BJ (cell line): ENCODE results near the gene ZBTB1. TPM values are rescaled to one million over a fixed set of nuclear protein-coding genes. Genes with fewer than 3 reads are reported as not detected.

ENCODE experiments used
- CTCF ChIA-PET: fragments of 350-600 bp; formaldehyde crosslinking; extraction: SDS; loops from one replicate; lab custom pipeline; 2021; ENCODE audit warnings: antibody characterized with exemption, inconsistent platforms; lab: Yijun Ruan, JAX
- POLR2A ChIA-PET: fragments of 300-600 bp; sonication (Branson Sonifier 250); formaldehyde crosslinking; extraction: SDS; loops from one replicate; lab custom pipeline; 2021; ENCODE audit warnings: antibody characterized with exemption; lab: Charles Lee
- DNase-seq: peaks from one replicate; pipeline ENCODE4 v3.0.0-alpha.2; 2011; ENCODE audit warnings: low read depth
- H3K27me3 ChIP-seq: 2 replicates; pipeline ENCODE4 v1.6.0; 2011; ENCODE audit warnings: low read length; ENCODE audit not compliant: control insufficient read depth, insufficient read depth
- H3K36me3 ChIP-seq: 2 replicates; pipeline ENCODE4 v1.5.1; 2011; ENCODE audit warnings: low read length; ENCODE audit not compliant: control insufficient read depth, insufficient read depth
- H3K4me3 ChIP-seq: 2 replicates; pipeline ENCODE4 v1.5.1; 2011; ENCODE audit warnings: low read depth, mild to moderate bottlenecking, control low read depth, low read length
- polyA plus RNA-seq: library from polyadenylated mRNA; depleted of rRNA; stranded (reverse); fragments of >200 nt; gene quantifications from 2 replicates; pipeline ENCODE4 v1.2.3, GENCODE V29; 2011
- TF ChIP-seq, protein P1 (sequence below): IDR thresholded peaks from 2 replicates; pipeline ENCODE4 v1.5.1; 2011; ENCODE audit warnings: low read depth, mild to moderate bottlenecking, control low read depth, inconsistent platforms, low read length, moderate library complexity; ENCODE audit not compliant: insufficient read depth

ZBTB1 gene
- polyA plus RNA-seq, 1 experiment, result 16.0 TPM

DNA sequence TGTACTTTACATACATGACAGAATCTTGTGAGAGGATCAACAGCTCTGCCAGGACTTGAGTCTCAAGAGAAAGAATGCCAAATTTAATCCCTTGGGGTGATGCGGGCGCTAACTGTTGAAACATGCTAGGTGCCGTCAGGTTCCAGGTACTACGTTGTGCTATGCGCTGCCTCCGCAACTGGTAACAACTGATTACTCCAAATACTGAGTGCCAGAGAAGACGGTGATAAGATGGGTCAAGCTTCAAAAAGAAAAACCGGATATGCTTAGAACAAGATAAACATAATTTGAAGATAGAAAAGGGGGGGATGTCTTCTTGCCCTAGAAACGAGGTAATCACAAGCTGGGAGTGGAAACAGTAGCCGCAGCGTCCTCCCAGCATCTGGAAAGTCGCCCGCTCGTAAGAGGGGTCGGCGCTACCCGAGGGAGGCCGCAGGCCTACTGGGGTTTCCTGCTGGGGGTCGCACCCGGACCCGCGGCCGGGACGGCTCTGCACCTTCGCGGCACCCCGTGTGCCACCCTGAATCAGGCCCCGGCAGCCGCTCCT is 1.6 kb upstream of the ZBTB1 start:
- POLR2A ChIA-PET, result interaction anchor here (0.6 to 0.7 kb wide), 3 partner anchors 13 to 67 kb away, joined by 3 to 22 read pairs (median 18); no protein-coding TSS in a partner anchor
- peak overlapping the region; percentile 83 for H3K4me3 ChIP-seq
- H3K36me3 ChIP-seq, result no peaks in the 10 kb centered on the region
- H3K27me3 ChIP-seq, result no peaks in the 10 kb centered on the region
- CTCF ChIA-PET, result interaction anchor here (0.6 to 3.2 kb wide), 6 partner anchors 73 to 140 kb away, joined by 3 to 12 read pairs (median 4); no protein-coding TSS in a partner anchor
- TF ChIP-seq, protein P1, sequence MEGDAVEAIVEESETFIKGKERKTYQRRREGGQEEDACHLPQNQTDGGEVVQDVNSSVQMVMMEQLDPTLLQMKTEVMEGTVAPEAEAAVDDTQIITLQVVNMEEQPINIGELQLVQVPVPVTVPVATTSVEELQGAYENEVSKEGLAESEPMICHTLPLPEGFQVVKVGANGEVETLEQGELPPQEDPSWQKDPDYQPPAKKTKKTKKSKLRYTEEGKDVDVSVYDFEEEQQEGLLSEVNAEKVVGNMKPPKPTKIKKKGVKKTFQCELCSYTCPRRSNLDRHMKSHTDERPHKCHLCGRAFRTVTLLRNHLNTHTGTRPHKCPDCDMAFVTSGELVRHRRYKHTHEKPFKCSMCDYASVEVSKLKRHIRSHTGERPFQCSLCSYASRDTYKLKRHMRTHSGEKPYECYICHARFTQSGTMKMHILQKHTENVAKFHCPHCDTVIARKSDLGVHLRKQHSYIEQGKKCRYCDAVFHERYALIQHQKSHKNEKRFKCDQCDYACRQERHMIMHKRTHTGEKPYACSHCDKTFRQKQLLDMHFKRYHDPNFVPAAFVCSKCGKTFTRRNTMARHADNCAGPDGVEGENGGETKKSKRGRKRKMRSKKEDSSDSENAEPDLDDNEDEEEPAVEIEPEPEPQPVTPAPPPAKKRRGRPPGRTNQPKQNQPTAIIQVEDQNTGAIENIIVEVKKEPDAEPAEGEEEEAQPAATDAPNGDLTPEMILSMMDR, result no peak
- no peak for DNase-seq

DNA sequence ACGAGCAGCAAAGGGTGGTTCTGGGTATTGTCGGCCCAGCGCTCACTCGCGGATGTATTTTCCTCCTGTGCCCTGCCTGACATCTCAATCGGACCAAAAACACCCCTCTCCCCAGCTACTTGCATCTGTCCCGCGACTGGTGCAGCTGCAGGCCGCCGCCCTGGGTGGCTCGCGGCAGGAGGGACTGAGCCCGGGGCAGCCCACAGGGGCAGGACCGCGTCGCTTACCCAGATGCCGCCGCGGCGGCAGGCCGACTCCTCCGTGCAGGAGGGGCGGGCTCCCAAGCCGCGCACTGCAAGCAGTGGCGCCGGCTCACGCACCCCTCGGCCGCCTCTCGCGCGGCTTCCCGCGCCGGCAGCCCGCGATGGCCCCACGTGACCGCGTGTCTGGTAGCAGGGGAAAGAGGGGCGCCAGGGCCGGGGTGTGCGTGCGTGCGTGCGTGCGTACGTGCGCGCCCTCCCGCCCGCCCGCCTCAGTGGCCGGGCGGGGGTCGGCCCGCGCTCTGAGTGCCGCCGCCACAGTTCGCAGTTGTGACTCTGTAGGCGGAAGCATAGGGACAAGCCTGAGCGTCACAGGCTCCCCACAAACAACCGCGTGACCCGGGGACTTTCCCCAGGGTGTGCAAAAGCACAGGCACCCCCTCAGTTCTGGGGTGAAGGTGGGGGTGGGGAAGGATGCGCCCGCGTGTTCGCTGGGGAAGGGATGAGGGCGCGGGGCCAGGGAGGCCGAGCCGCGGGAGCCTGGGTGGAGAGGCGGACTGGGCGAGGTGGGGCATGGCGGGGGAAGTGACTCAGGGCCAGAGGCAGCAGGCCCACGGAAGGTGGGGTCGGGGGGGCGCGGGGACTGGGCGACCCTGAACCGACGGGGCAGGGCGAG is 898 bp upstream of the ZBTB1 start, which contains the start of gene ZBTB25:
ZBTB25 (minus strand) TSS at position 405 of the 876 bp plus-strand sequence. CDS start 13,305 bp downstream, outside the sequence.
- ChIA-PET POLR2A (interaction anchor here (0.6 to 1.0 kb wide), 5 partner anchors 17 to 411 kb away, joined by 3 to 22 read pairs (median 8); no protein-coding TSS in a partner anchor), CTCF (interaction anchor here (0.7 to 3.2 kb wide), 6 partner anchors 74 to 139 kb away, joined by 3 to 12 read pairs (median 4); no protein-coding TSS in a partner anchor)
- no peaks in the 10 kb centered on the region for H3K27me3 ChIP-seq
- TF ChIP-seq, protein P1, result no peak
- peak within 1 kb of the TSS; percentile 83 for H3K4me3 ChIP-seq
- no peaks in the 10 kb centered on the region for H3K36me3 ChIP-seq
- peak; percentile 71 for DNase-seq

DNA sequence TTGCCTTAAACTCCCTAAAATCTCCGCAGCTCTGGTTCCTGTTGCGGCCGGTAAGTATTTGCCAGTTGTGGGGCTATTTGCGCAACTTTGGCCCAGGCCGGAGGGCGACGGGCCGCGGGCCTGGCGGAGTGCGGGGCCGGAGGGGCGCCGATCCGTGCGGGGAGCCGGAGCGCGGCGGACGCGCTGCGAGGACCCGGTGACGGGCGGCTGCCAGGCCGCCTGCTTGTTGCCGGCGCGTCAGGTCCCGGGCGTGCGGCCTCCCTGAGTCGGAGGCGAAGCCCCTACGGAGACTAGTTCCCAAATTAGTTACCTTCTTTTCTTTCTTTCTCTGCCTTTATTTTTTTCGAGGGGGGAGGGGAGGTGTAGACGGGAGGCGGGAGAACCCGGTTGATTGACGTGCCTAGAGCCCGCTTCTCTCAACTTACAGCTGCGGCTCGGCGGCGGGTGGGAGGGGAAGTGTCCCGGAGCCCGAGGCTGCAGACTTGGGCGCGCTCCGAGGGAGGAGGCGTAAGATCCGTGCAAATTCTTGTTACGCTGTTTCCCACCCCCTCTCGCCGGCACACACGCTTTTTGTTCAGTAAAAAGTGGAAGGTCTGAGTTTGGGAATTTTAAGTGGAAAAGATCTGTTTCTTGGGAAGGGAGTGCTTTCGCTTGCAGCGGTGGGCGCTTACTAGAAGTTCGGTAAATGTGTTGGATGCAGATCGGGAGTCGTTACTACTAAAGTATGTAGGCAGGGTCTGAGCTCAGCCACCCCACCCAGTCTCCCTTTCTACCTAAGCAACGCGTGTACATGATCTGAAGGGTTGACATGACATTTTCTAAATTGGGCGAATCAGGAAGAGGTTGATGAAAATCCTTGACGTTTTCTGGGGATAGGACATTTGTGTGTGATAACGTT is 576 bp downstream of the ZBTB1 start:
- CTCF ChIA-PET, result interaction anchor here (2.6 kb wide), 1 partner anchor 131 kb away, joined by 12 read pairs; no protein-coding TSS in a partner anchor
- TF ChIP-seq, protein P1, result no peak
- Histone ChIP-seq H3K27me3 (no peaks in the 10 kb centered on the region), H3K4me3 (peak overlapping the region; percentile 83), H3K36me3 (no peaks in the 10 kb centered on the region)
- DNase-seq, result peak; percentile 45
- POLR2A ChIA-PET, result interaction anchor here (0.6 to 1.0 kb wide), 6 partner anchors 10 to 410 kb away, joined by 3 to 9 read pairs (median 5); partner anchors contain the start of gene HSPA2

DNA sequence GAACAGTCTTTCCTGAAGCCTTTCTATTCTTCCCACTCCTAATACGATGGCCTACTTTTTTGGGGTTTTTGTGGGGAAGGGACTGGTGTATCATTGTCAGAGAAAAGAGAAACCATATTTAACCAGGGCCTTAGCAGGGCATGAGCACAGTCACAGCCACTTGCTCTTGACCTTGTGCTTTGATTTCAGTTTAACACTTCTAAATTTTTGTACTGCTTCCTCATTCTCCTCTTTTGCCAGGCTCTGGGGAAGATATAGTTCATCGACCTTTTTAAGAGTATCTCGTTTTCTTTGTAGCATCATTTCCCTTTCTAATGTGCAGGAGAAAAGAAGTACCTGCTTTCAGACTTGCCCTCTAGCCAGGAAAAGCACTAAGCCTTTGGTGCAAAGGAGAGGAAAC is 2.2 kb downstream of the ZBTB1 start:
- no peak for DNase-seq
- Histone ChIP-seq H3K36me3 (no peaks in the 10 kb centered on the region), H3K27me3 (no peaks in the 10 kb centered on the region), H3K4me3 (peak overlapping the region; percentile 18)
- POLR2A ChIA-PET, result no interaction called here
- CTCF ChIA-PET, result no interaction called here
- TF ChIP-seq, protein P1, result no peak
